HEK293T (cell line): ENCODE results near the gene RCN2.

Source experiments
- BHLHE40 ChIP-seq: fragments of 450-650 bp; IDR thresholded peaks from 2 replicates; pipeline ENCODE4 v1.6.1; 2016; ENCODE audit warnings: mild to moderate bottlenecking, moderate library complexity, borderline replicate concordance
- ELF4 ChIP-seq: fragments of 450-650 bp; IDR thresholded peaks from 2 replicates; pipeline ENCODE4 v1.6.1; 2017; ENCODE audit warnings: antibody characterized with exemption
- FOXA1 ChIP-seq: fragments of 450-650 bp; IDR thresholded peaks from 2 replicates; pipeline ENCODE4 v1.6.1; 2016; ENCODE audit warnings: mild to moderate bottlenecking
- FOXK2 ChIP-seq: fragments of 450-650 bp; IDR thresholded peaks from 2 replicates; pipeline ENCODE4 v1.6.1; 2016; ENCODE audit warnings: mild to moderate bottlenecking
- PKNOX1 ChIP-seq: fragments of 450-650 bp; IDR thresholded peaks from 2 replicates; pipeline ENCODE4 v1.6.1; 2016
- SP1 ChIP-seq: fragments of 450-650 bp; IDR thresholded peaks from 2 replicates; pipeline ENCODE4 v1.6.1; 2017
- SUZ12 ChIP-seq: fragments of 450-650 bp; IDR thresholded peaks from 2 replicates; pipeline ENCODE4 v1.6.1; 2016; ENCODE audit warnings: mild to moderate bottlenecking

- no peak for TF ChIP-seq SP1
- no peak for TF ChIP-seq FOXA1
- no peak for TF ChIP-seq ELF4
- TF ChIP-seq FOXK2 = no peak
- TF ChIP-seq BHLHE40 = no peak
- TF ChIP-seq SUZ12 = no peak
- no peak for TF ChIP-seq PKNOX1
Measured at GRCh38 chr15:76963596-76963995, 32.0 kb downstream of the RCN2 start.
